Brain pericyte (primary cell): Measurements from ENCODE around the gene BRD3.

Experiments
- DNase-seq: peaks from one replicate; pipeline ENCODE4 v3.0.0-alpha.2; 2012; ENCODE audit warnings: low read depth, low spot score

The BRD3 gene

DNA sequence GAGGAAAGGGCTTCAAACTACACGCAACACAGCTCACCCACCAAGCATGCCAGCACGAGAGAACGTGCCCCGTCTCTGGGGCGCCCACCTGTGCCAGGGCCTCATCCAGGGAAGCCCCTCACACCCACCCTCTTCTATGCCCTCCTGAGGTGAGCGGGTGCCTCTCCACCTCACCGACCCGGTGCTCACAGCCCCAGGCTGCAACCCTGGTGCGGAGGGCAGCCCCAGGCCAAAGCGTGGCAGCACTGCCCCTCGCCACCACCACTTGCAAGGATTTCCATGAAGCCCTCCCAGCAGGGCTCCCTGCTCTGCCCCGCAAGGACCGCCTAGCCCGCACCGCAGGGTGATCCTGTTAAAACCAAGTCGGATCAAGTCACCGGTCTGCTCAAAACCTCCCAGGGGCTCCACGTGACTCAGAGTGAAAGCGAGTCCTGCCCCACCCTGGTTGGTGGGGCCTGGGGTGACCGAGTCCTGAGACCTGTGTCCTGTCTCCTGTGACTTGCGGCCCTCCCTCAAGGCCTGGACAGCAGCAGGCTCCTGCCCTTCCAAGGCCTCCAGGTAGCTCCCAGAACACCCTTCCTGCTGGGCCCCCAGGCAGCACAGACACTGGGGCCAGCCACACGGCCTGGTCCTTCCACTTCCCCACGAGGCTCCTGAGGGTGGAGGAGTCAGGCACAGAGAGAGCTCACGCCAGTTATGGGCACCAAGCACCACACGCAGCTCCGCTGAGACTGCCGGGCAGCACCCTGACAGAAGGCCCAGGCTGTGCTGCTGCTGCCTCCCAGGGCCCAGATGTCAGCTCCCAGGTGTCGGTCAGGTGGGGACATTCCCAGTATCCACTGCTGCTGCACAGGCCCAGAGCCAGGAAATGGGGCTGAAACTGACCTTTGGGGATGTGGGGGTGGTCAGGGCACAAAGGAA, 12.7 kb downstream of the BRD3 start:
- no peak for DNase-seq

DNA sequence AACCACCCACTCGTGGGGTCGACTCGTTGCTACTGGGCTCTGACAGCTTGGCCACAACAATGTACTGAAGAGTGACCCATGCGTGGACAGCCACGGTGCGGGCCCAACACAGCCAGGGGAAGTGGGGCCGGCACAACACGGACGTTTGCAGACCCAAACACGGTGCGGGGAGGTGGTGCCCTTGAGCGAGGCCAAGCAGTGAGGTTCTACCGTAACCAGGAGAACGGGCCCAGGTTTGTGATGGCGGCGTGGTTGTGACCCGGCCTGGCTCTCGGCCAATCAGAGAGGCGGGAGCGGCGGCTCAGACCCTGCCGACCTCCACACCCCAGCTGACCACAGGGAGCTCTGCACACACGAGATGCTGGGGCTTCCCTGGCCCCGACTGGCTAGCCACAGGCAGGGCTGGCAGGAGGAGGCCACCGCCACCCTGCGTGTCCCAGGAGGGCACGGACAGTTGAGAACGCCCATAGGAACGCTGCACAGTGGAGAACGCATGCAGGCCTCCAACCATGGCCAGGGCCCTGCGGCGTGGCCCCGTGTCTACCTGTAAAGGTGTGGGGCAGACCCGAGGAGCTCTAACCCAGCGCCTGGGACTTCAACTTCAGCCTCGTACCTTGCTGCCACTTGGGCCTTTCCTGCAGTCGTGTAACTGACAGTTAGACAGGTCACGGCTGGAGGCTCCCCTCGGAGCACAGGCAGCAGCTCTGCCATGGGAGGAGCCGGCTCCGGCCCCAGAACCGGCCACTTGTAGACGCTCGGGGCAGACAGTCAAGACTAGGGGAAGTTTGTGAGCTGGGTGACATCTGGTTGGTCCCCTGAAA, 13.7 kb downstream of the BRD3 start:
- DNase-seq = no peak

DNA sequence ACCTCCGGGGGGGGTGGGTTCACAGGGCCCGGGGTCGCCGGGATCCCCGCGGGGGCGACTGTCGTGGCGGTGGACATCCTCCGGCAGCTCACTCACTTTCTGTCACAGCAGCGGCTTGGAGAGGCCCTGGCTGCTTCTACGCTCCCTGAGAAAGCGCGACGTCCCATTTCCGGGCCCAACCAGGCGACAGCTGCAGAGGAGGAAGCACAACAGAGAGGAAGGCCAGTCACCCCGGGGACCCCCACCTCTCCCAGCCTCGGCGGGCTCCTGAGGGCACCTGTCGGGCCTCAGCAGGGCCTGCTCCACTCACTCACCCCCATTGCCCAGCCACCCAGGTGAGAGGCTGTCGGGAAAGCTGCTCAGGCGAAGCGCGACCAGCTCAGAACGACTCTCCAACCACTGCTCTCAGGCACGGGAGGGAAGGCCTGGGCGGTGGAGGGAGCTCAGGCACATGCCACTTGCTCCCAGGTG, 14.4 kb downstream of the BRD3 start:
- DNase-seq = no peak

DNA sequence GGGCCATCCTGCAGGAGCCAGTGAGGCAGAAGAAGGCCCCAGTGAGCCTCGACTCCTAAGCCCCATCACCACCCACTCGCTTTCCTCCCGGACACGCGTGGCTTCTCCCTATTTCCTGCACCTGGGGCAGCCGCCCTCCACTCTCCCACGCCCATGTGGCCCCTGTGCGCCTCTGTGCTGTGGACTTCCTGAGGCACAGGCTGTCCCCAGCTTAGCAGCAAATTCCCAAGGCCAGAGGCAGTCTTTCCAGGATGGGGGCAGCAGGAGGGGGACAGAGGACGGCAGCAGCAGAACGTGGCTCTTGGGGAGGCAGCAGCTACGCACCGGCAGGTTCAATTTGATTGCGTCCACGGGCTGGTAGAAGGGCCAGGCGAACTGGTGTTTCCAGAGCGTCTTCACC, 14.9 kb downstream of the BRD3 start:
- no peak for DNase-seq

DNA sequence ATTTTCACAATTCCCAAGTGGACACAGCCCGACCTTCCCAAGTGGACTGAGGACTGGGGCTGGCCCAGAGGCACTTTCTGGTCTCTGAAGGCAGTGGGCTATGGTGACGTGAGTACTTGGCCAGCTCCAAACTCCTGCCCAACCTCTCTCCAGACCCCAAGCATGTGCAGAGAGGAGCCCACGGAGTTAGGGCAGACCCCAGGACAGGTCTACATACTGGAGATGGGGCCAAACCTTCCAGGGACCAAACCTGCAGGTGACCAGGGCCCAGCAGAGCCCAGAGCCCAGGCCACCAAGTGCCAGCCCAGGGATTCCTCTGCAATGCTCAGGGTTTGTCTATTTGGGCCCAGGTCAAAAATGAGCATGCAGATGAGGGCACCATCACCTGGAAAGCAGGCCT, 15.3 kb downstream of the BRD3 start:
- no peak for DNase-seq

DNA sequence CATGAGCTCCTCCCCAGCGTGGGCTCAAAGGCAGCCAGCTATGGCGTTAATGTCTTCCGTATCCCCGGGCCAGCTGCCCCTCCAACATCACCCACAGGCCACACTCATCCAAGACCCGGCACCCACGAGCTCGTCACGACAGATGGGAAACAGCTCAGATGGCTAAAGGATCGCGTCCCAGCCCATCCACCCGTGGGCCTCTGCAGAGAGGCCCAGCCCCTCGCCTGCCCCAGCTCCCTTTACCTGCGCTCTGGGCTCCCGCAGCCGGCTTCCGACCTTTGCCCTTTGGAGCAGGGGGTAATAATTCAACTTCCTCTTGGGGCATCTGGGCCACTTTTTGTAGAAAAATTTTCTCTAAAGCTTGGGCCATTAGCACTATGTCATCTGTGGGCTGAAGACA, 16.5 kb downstream of the BRD3 start:
- no peak for DNase-seq

DNA sequence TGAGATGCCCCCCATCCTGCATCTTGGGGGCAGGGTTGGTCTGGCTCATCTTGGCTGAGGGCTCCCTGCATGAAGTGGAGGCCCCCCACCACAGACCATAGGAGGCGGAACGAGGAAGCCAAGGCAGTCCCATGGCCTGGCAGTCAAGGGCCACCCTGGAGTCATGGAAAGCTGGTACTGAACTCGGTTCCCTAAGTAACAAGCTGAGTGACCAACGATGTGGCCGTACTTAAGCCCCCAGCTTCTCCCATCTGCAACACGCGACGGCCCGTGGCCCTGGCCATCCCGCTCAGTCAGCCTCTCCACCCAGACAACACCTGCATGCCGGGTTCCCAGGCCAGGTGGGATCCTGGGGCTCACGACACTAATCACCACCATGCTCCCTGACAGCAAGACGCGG, 17.1 kb downstream of the BRD3 start:
- DNase-seq = no peak

DNA sequence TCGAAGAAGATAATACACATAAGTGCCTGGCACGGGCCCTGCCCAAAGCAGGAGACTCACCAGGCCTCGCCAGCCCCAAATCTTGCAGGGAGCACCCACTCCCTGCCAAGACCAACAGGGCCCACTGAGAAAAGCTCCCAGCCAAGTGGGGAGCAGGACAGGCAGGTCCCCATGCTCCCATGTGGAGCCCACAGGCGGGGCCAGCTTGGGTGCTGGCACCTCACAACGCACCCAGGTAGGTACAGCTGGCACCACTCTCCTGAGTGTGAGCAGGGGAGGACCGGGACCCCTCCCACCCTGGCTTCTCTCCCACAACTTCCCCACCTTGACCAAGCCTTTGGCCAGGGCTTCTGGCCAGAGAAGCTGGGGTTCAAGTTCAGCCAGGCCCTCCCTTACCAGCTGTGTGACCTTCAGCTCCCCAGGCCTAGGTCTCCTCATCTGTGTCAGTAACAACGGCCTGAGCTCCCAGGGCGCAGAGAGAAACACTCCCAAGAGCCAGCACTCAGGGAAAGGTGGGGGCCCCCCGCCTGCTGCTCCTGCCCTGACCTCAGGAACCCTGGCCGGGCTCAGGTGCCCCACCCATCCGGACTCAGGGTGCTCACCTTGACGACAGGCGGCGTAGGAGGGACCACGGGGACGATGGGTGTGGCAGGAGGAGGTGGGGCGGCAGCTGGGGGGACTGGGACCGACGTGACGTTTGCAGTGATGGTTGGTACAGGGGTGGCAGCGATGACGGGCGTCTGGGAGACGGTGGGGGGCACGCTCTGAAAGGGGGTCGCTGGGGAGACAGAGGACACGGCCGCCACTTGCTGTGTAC, 17.8 kb downstream of the BRD3 start:
- DNase-seq = no peak

DNA sequence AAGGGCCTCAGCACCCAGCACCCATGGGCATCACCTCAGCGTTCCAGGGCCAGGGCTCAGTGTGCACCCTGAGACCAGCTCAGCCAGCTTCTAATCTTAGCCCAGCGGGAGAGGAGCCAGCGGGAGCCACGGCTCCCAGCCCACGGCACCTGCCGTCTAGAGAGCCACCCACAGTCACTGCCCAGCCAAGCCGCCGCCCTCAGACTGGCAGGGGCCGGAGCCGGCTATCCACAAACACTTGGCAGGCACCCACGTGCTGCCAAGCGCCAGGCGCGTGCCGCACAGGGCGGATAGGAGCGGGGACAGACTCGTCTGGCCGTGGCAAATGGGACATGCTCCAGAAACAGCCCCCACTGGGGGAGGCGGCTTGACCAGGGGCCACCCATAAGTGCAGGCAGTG, 18.6 kb downstream of the BRD3 start:
- no peak for DNase-seq

DNA sequence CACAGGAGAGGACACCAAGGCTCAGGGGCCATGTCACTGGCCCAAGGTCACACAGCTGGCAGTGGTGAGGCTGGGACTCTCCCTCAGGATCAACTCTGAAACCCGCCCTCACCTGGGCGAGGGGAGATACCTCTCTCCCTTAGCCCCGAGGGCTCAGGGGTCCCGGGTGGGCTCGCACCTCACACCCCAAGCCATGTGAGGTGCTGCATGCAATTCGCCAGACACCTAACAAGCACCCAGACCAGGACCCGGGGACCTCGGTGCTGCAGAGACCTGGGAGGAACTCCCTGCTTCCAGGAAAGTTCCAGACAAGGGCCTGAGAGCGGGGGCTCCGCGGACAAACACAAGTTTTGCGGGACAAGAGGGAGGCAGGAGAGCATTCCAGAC, 19.3 kb downstream of the BRD3 start:
- DNase-seq = no peak

DNA sequence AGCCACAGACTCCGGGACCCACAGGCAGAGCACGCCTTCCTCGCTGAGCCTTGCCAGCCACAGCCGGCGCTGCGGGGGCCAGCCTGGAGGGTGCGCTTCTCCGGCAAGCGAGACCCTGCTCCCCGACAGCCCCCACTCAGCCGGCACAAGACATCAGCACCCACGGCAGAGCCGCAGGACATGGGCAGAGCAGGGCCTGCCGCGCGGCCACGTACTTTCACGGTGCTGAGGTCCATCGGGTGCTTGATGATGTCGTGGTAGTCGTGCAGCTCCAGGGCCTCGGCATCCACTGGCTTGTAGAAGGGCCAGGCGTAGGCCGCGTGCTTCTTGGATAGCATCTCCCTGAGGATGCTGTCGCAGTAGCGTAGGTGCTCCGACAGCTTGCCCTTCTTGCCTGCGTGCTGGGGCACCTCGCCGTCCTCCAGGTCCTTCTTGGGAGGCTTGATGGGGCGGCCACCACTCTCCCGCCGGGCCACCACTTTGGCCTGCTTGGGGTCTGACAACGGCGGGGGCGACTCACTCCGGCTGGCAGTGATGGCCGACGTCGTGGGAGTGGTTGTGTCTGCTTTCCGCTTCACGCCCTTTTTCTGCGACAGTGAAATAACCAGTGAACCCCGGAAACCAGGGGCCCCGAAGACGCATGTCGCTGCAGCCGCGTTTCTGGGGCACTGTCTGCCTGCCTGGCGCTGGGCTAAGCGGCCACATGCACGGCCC, 19.8 kb downstream of the BRD3 start:
- no peak for DNase-seq

DNA sequence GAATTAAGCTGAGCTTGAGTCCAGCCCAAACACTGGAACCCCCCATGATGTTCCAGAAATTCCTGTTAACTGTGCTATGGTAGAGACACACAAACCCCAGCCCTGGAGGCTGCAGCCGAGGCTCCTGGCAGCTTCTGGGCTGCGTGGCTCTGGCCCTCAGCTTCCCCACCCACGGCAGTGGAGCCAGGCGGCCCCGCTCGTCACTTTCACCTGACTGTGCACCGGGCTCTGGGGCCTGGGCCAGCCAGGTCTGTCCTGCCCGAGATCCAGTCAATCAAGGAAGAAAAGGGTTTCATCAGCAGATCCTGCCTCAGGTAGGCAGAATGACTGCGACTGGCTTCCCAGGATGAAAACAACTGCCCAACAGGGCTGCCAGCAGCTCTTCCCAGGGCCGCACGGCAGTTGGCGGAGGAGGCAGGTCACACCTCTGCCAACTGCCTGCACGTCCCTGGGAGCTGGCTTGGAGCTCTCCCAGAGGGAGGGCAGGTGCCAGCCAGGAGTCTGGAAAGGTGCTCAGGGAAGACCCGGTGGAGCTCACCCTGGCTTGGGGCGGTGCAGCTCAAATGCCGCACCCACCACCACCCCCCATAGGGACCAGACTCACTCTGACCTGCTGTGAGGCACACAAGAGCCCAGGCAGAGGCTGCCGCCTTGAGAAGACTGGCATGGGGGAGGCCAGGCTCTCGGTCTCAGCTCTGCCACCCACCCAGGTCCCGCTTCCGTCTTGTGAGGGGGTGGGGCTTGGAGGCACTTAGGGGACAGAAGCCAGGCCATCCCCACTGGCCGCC, 20.7 kb downstream of the BRD3 start:
- no peak for DNase-seq

DNA sequence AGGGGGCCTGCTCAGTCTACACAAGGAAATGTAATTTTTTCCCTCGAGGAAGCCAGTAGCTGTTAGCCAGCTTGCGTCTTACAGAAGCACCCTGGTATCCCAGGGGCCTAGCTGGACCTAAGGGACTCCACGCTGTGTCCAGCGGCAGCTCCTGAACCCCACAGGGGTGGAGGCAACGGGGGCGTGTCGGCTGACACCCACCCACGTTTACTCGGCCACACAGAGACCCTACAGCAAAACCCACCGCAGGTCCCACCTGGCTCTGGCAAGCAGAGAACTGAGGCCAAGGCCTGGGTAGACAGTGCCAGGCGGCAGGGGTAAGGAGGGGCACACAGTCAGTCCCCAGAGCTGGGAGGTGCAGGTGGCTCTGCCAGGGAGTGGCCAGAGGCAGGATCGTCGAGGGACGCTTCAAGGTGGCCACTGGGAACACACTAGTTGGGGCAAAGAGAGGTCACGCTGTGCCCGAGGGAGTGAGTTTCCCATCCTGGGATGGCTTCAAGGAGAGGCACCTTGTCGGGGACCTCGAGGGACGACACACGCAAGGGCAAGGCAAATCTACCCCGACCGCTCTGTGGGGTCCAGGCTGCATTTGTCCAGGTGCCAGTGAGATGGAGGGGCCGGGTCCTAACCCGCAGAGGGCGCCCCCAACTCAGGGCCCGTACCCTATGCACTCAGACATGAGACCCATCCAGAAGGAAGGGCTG, 21.8 kb downstream of the BRD3 start:
- DNase-seq = no peak

DNA sequence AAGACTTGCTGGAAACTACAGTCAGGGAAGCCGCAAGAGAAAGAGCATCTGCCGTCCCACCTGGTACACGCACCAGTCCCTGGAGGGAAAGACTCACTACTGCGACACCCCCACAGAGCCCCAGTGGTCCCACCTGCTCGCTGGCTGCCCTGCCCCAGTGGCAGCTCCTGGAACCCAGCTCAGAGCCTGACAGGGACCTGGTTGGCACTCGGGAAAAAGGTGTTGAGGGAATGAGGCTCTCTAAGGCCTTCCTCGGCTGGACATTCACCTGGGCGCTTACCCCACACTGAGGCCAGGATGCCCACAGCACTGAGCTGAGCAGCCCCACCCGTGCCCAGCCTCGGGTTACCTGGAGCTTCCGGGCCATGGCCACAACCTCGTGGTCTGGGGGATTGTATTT, 22.9 kb downstream of the BRD3 start:
- no peak for DNase-seq

DNA sequence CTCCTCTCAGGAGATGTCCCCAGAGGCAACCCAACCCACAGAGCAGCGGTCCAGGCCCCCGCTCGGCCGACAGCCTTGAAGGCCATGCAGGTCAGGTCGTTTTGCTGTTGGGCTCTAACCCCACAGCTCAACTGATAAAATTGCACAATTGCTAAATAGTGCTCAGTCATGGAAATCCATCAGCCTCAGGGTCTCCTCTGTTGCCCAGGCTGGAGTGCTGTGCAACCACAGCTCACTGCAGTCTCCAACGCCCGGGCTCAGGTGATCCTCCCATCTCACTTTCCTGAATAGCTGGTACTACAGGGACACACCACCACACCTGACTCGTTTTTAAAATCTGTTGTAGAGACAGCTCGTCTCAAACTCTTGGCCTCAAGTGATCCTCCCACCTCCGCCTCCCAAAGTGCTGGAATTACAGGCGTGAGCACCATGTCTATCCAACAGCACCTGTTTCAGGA, 24.3 kb downstream of the BRD3 start:
- DNase-seq = no peak

DNA sequence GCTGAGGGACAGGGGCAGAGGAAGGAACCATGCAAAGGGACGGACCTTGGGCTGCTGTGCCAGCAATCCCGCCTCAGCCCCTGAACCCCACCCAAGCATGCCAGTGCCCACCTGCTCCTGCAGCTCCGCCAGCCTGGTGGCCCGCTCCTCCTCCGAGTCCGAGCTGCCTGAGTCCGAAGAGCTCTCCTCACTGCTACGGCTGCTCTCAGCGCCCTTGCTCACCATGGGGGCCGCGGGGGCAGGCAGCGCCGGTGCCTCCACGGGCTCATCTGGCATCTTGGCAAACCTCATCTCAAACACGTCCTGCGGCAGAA, 26.2 kb downstream of the BRD3 start:
- DNase-seq = no peak

DNA sequence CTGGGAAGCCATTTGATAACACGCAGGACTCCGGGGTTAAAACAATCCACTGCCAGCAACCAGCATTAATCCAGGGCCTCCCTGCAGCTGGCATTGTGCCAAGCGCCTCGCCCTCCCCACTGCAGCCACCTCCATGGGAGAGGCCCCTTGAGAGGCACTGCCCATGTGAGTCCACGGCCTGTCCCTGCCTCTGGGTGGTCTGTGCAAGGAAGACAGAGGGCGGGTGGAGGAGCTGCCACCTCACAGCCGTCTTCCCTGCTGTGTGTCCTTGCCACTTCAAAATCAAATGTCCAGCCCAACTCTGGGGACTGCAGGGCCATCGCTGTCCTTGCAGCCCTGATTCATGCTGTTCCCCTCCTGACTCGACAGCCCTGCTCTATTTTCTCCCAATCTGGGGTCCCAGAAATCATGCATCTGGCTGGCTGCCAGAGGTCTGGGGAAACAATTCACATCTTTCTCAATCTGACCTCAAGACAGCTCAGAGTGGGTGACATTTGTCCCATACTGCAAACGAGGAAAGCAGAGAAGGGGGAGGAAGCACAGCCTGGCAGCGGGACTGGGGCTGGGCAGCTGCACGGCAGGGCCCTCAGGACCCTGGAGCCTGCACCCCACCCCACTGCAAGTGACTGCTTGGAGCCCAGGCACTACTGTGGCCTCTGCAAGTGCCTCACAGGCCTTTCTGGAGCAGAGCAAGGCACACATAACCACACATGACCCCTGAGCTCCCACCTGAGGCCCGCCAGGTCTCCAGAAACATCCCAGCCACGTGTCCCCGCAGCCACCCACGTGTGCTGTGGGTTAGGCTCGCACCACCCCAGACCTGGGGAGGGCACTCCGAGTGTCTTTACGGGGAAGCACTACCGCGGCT, 26.8 kb downstream of the BRD3 start:
- no peak for DNase-seq

DNA sequence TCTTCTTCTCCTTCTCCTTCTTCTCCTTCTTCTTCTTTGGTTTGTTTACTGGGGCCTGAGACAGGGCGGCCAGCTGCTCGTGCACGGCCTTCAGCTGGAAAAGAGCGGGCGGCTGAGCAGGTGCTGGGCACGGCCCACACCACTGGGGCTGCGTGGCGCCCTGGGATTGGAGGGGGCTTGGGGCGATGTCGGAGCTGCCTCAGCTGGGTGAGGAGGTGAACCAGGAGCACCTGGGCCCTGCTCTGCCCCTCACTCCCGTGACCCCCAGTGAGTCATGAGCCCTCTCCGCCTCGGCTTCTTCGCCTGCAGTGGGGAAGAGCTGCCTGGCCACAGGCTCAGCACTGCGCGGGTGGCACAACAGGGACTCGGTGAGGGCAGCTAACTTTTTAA, 27.7 kb downstream of the BRD3 start:
- no peak for DNase-seq
